ENCODE data around the gene MGAT5B. TPM values are rescaled to one million over a fixed set of nuclear protein-coding genes. Genes with fewer than 3 reads are reported as not detected.

The MGAT5B gene
- total RNA-seq, 1 donor: 0.36 TPM

GRCh38 chr17:76833034-76833644 is 35.1 kb upstream of the MGAT5B start:
- Histone ChIP-seq H3K27ac (ENCODE audit: low read depth, low read length) (no peak overlapping the region), H2AFZ (ENCODE audit: low read length) (no peak overlapping the region), H3K27me3 (ENCODE audit: insufficient read depth, low read length) (peaks cover 2% of the 10 kb centered on the region), H3K9me3 (ENCODE audit: low read depth, low read length) (no peaks in the 10 kb centered on the region), H3K4me2 (ENCODE audit: insufficient read depth, low read length) (no peak overlapping the region), H3K79me2 (ENCODE audit: insufficient read depth, low read length) (no peaks in the 10 kb centered on the region), H3K4me3 (ENCODE audit: insufficient read depth, low read length) (no peak overlapping the region), H4K20me1 (ENCODE audit: insufficient read depth, low read length) (no peaks in the 10 kb centered on the region), H3K4me1 (ENCODE audit: insufficient read depth, low read length) (no peaks in the 10 kb centered on the region), H3K36me3 (ENCODE audit: insufficient read depth, low read length) (no peaks in the 10 kb centered on the region)
- no peak for DNase-seq (ENCODE audit: insufficient read length, low spot score, missing footprints)
- no peak for TF ChIP-seq CTCF (IDR thresholded peaks at IDR 0.05; ENCODE audit: extremely low read depth, low read depth, low read length)

GRCh38 chr17:76833747-76834146 is 34.5 kb upstream of the MGAT5B start:
- no peak for TF ChIP-seq CTCF (IDR thresholded peaks at IDR 0.05; ENCODE audit: extremely low read depth, low read depth, low read length)
- Histone ChIP-seq H3K9me3 (ENCODE audit: low read depth, low read length) (no peaks in the 10 kb centered on the region), H3K4me1 (ENCODE audit: insufficient read depth, low read length) (no peaks in the 10 kb centered on the region), H3K27ac (ENCODE audit: low read depth, low read length) (no peak overlapping the region), H4K20me1 (ENCODE audit: insufficient read depth, low read length) (no peaks in the 10 kb centered on the region), H3K4me3 (ENCODE audit: insufficient read depth, low read length) (no peak overlapping the region), H3K4me2 (ENCODE audit: insufficient read depth, low read length) (no peak overlapping the region), H3K79me2 (ENCODE audit: insufficient read depth, low read length) (no peaks in the 10 kb centered on the region), H3K36me3 (ENCODE audit: insufficient read depth, low read length) (no peaks in the 10 kb centered on the region), H3K27me3 (ENCODE audit: insufficient read depth, low read length) (peaks cover 2% of the 10 kb centered on the region), H2AFZ (ENCODE audit: low read length) (no peak overlapping the region)
- DNase-seq (ENCODE audit: insufficient read length, low spot score, missing footprints): no peak

- no peak overlapping the region for H3K4me2 ChIP-seq (ENCODE audit: insufficient read depth, low read length)
- H3K27ac ChIP-seq (ENCODE audit: low read depth, low read length): no peak overlapping the region
- H3K4me1 ChIP-seq (ENCODE audit: insufficient read depth, low read length): peaks cover 2% of the 10 kb centered on the region
- H4K20me1 ChIP-seq (ENCODE audit: insufficient read depth, low read length): no peaks in the 10 kb centered on the region
- no peaks in the 10 kb centered on the region for H3K36me3 ChIP-seq (ENCODE audit: insufficient read depth, low read length)
- H3K79me2 ChIP-seq (ENCODE audit: insufficient read depth, low read length): no peaks in the 10 kb centered on the region
- H3K9me3 ChIP-seq (ENCODE audit: low read depth, low read length): no peaks in the 10 kb centered on the region
- no peaks in the 10 kb centered on the region for H3K27me3 ChIP-seq (ENCODE audit: insufficient read depth, low read length)
- H2AFZ ChIP-seq (ENCODE audit: low read length): no peak overlapping the region
- no peak overlapping the region for H3K4me3 ChIP-seq (ENCODE audit: insufficient read depth, low read length)
- TF ChIP-seq CTCF (IDR thresholded peaks at IDR 0.05; ENCODE audit: extremely low read depth, low read depth, low read length): no peak
- no peak for DNase-seq (ENCODE audit: insufficient read length, low spot score, missing footprints)
Observed at GRCh38 chr17:76834870-76835269, 33.3 kb upstream of the MGAT5B start.

GRCh38 chr17:76840443-76840767 is 27.8 kb upstream of the MGAT5B start:
- H3K27ac ChIP-seq (ENCODE audit: low read depth, low read length): no peak overlapping the region
- no peaks in the 10 kb centered on the region for H3K79me2 ChIP-seq (ENCODE audit: insufficient read depth, low read length)
- H3K27me3 ChIP-seq (ENCODE audit: insufficient read depth, low read length): peaks cover 28% of the 10 kb centered on the region
- H2AFZ ChIP-seq (ENCODE audit: low read length): no peak overlapping the region
- H3K4me3 ChIP-seq (ENCODE audit: insufficient read depth, low read length): no peak overlapping the region
- DNase-seq (ENCODE audit: insufficient read length, low spot score, missing footprints): no peak
- no peaks in the 10 kb centered on the region for H3K36me3 ChIP-seq (ENCODE audit: insufficient read depth, low read length)
- no peaks in the 10 kb centered on the region for H3K9me3 ChIP-seq (ENCODE audit: low read depth, low read length)
- H3K4me1 ChIP-seq (ENCODE audit: insufficient read depth, low read length): peaks cover 3% of the 10 kb centered on the region
- no peak for TF ChIP-seq CTCF (IDR thresholded peaks at IDR 0.05; ENCODE audit: extremely low read depth, low read depth, low read length)
- H4K20me1 ChIP-seq (ENCODE audit: insufficient read depth, low read length): no peaks in the 10 kb centered on the region
- H3K4me2 ChIP-seq (ENCODE audit: insufficient read depth, low read length): no peak overlapping the region

Data from osteoblast (primary cell).